WTC11 (cell line): ENCODE results near the gene LRRC4B. TPM values are rescaled to one million over a fixed set of nuclear protein-coding genes. Genes with fewer than 3 reads are reported as not detected.

ENCODE experiments used
- ATAC-seq: fragments of 200-7000 bp; cut with Tn5 transposase; 2 replicates; pipeline ENCODE4 v1.10.0; 2021; ENCODE audit warnings: mild to moderate bottlenecking, moderate library complexity
- CTCF ChIA-PET: fragments of 300-600 bp; sonication (Branson Sonifier 250); formaldehyde crosslinking; loops from one replicate; lab custom pipeline; 2021; ENCODE audit warnings: antibody characterized with exemption; lab: Charles Lee
- POLR2A ChIA-PET: fragments of 350-600 bp; sonication (Branson Sonifier 250); formaldehyde crosslinking; loops from one replicate; lab custom pipeline; 2021; ENCODE audit warnings: antibody characterized with exemption; lab: Charles Lee
- DNase-seq: peaks from one replicate; pipeline ENCODE4 v3.0.0; 2021; ENCODE audit warnings: low spot score
- H3K27ac Mint-ChIP-seq: 2 replicates; pipeline ENCODE4 v1.8.0; 2021; ENCODE audit warnings: mixed read lengths
- H3K27me3 Mint-ChIP-seq: 2 replicates; pipeline ENCODE4 v1.8.0; 2021; ENCODE audit warnings: low read depth, mild to moderate bottlenecking, moderate library complexity, mixed read lengths
- H3K36me3 Mint-ChIP-seq: 2 replicates; pipeline ENCODE4 v1.8.0; 2021; ENCODE audit warnings: mixed read lengths
- H3K4me1 Mint-ChIP-seq: 2 replicates; pipeline ENCODE4 v1.8.0; 2022; ENCODE audit warnings: mixed read lengths
- H3K4me3 Mint-ChIP-seq: 2 replicates; pipeline ENCODE4 v1.8.0; 2021; ENCODE audit warnings: mild to moderate bottlenecking, moderate library complexity, mixed read lengths
- H3K9me3 Mint-ChIP-seq: 2 replicates; pipeline ENCODE4 v1.8.0; 2021; ENCODE audit warnings: mixed read lengths
- AFF4 ChIP-seq: sonication (generic); formaldehyde crosslinking; IDR thresholded peaks from 2 replicates; pipeline ENCODE4 v1.8.1; 2023; ENCODE audit warnings: mild to moderate bottlenecking, missing genetic modification reagents, borderline replicate concordance
- MXD4 ChIP-seq: fragments of 250-450 bp; sonication (Bioruptor Pico); IDR thresholded peaks from 2 replicates; pipeline ENCODE4 v1.8.0; 2021; ENCODE audit warnings: mild to moderate bottlenecking, moderate library complexity, borderline replicate concordance
- NFATC4 ChIP-seq: fragments of 250-450 bp; sonication (Bioruptor Pico); IDR thresholded peaks from 2 replicates; pipeline ENCODE4 v1.9.0; 2021; ENCODE audit warnings: mild to moderate bottlenecking
- NFE2L1 ChIP-seq: sonication (generic); formaldehyde crosslinking; IDR thresholded peaks from 2 replicates; pipeline ENCODE4 v1.8.1; 2023; ENCODE audit warnings: missing genetic modification reagents
- NR2C2 ChIP-seq: sonication (generic); formaldehyde crosslinking; IDR thresholded peaks from 2 replicates; pipeline ENCODE4 v1.8.0; 2022; ENCODE audit warnings: mild to moderate bottlenecking, missing genetic modification reagents
- SP1 ChIP-seq: sonication (generic); formaldehyde crosslinking; conservative IDR thresholded peaks from 2 replicates; pipeline ENCODE4 v1.8.1; 2022; ENCODE audit warnings: missing genetic modification reagents
- STAT6 ChIP-seq: sonication (generic); formaldehyde crosslinking; conservative IDR thresholded peaks from 2 replicates; pipeline ENCODE4 v1.8.1; 2023; ENCODE audit warnings: mild to moderate bottlenecking, low read depth, missing genetic modification reagents, moderate library complexity
- ZNF219 ChIP-seq: sonication (generic); formaldehyde crosslinking; IDR thresholded peaks from 2 replicates; pipeline ENCODE4 v1.8.0; 2023; ENCODE audit warnings: missing genetic modification reagents, mild to moderate bottlenecking, borderline replicate concordance
- ZNF416 ChIP-seq: fragments of 250-450 bp; sonication (Bioruptor Pico); IDR thresholded peaks from 2 replicates; pipeline ENCODE4 v1.9.0; 2021; ENCODE audit warnings: mild to moderate bottlenecking, inconsistent platforms
- ZNF425 ChIP-seq: fragments of 250-450 bp; sonication (Bioruptor Pico); conservative IDR thresholded peaks from 2 replicates; pipeline ENCODE4 v1.9.0; 2021; ENCODE audit warnings: mild to moderate bottlenecking
- ZNF512 ChIP-seq: sonication (generic); formaldehyde crosslinking; IDR thresholded peaks from 2 replicates; pipeline ENCODE4 v1.8.1; 2022; ENCODE audit warnings: missing genetic modification reagents, borderline replicate concordance
- ZSCAN18 ChIP-seq: fragments of 250-450 bp; sonication (Bioruptor Pico); IDR thresholded peaks from 2 replicates; pipeline ENCODE4 v2.1.2; 2022; ENCODE audit warnings: mild to moderate bottlenecking, moderate library complexity
- total RNA-seq: library from RNA; stranded (reverse); gene quantifications from 3 replicates; pipeline ENCODE4 v1.2.3, GENCODE V29; 2021
- TF ChIP-seq, protein P1 (sequence below): sonication (generic); formaldehyde crosslinking; IDR thresholded peaks from 2 replicates; pipeline ENCODE4 v1.8.0; 2022; ENCODE audit warnings: mild to moderate bottlenecking, missing genetic modification reagents
- TF ChIP-seq, protein P2 (sequence below): sonication (generic); formaldehyde crosslinking; IDR thresholded peaks from 2 replicates; pipeline ENCODE4 v1.8.1; 2022; ENCODE audit warnings: mild to moderate bottlenecking, missing genetic modification reagents, moderate library complexity, borderline replicate concordance
- TF ChIP-seq, protein P3 (sequence below): fragments of 250-450 bp; sonication (Bioruptor Pico); IDR thresholded peaks from 2 replicates; pipeline ENCODE4 v1.9.0; 2021; ENCODE audit warnings: mild to moderate bottlenecking, borderline replicate concordance

LRRC4B gene
- total RNA-seq, 1 experiment from 2014 or later: 10.0 TPM

DNA sequence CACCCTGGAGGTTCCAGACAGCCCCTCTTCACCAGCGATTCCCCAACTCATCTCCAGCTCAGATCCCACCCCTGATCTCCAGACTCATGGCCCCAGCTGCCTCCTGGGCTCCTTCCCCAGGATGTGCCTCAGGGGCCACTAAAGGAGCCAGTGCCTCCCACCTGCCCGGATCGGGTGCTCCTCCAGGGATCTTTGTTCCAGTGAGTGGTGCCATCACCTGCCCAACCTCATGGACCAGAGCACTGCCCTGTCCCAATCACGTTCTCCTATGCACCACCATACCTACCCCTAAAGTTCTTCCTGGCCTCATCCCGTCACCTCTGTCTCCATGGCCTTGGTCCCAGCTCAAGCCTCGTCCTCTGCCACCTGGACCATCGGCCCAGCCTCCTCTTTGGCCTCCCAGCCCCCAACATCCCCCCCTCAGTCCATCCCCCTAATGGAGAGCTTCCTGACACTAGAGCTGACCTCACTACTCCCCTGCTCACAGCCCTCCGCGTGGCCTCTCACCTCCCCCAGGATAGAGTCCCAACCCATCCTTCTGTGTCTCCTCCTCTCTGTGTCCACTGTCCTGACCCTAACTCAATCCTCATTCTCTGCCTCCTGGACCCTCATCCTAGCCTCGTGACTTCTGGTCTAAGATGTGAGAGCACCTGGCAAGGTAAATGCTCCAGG is 82.8 kb downstream of the LRRC4B start (continued):
- TF ChIP-seq, protein P1, sequence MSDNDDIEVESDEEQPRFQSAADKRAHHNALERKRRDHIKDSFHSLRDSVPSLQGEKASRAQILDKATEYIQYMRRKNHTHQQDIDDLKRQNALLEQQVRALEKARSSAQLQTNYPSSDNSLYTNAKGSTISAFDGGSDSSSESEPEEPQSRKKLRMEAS (CRISPR knock-in tag): no peak
- no peak for TF ChIP-seq NR2C2 (CRISPR knock-in tag)
- TF ChIP-seq MXD4: no peak
- TF ChIP-seq, all 79 proteins: peak for 0

DNA sequence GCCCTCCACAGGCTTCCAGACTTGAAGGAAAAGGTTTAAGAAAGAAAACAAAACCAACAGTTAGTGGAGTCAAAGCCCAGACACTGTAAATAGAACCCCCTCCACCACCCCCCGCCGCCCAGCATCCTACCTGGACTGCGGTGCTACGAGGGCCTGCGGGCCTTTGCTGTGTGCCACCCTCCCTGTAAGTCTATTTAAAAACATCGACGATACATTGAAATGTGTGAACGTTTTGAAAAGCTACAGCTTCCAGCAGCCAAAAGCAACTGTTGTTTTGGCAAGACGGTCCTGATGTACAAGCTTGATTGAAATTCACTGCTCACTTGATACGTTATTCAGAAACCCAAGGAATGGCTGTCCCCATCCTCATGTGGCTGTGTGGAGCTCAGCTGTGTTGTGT is 85.3 kb downstream of the LRRC4B start:
- Mint-ChIP-seq H3K9me3 (peaks cover 23% of the 10 kb centered on the region), H3K27ac (no peak overlapping the region), H3K27me3 (peaks cover 31% of the 10 kb centered on the region), H3K4me3 (no peak overlapping the region), H3K36me3 (peaks cover 48% of the 10 kb centered on the region), H3K4me1 (peaks cover 7% of the 10 kb centered on the region)
- ATAC-seq: no peak
- ChIA-PET POLR2A (no interaction called here), CTCF (interaction anchor here (0.9 kb wide), 1 partner anchor 55 kb away, joined by 4 read pairs; no protein-coding TSS in a partner anchor)
- no peak for DNase-seq
- TF ChIP-seq SP1 (CRISPR knock-in tag) (no peak), ZSCAN18 (CRISPR knock-in tag) (no peak), STAT6 (no peak), AFF4 (CRISPR knock-in tag) (no peak), NFE2L1 (no peak), ZNF512 (no peak), ZNF425 (CRISPR knock-in tag) (no peak), ZNF416 (no peak), ZNF219 (CRISPR knock-in tag) (no peak), NFATC4 (CRISPR knock-in tag) (no peak)
- TF ChIP-seq, protein P2, sequence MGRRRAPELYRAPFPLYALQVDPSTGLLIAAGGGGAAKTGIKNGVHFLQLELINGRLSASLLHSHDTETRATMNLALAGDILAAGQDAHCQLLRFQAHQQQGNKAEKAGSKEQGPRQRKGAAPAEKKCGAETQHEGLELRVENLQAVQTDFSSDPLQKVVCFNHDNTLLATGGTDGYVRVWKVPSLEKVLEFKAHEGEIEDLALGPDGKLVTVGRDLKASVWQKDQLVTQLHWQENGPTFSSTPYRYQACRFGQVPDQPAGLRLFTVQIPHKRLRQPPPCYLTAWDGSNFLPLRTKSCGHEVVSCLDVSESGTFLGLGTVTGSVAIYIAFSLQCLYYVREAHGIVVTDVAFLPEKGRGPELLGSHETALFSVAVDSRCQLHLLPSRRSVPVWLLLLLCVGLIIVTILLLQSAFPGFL (CRISPR knock-in tag): no peak
- TF ChIP-seq, protein P3, sequence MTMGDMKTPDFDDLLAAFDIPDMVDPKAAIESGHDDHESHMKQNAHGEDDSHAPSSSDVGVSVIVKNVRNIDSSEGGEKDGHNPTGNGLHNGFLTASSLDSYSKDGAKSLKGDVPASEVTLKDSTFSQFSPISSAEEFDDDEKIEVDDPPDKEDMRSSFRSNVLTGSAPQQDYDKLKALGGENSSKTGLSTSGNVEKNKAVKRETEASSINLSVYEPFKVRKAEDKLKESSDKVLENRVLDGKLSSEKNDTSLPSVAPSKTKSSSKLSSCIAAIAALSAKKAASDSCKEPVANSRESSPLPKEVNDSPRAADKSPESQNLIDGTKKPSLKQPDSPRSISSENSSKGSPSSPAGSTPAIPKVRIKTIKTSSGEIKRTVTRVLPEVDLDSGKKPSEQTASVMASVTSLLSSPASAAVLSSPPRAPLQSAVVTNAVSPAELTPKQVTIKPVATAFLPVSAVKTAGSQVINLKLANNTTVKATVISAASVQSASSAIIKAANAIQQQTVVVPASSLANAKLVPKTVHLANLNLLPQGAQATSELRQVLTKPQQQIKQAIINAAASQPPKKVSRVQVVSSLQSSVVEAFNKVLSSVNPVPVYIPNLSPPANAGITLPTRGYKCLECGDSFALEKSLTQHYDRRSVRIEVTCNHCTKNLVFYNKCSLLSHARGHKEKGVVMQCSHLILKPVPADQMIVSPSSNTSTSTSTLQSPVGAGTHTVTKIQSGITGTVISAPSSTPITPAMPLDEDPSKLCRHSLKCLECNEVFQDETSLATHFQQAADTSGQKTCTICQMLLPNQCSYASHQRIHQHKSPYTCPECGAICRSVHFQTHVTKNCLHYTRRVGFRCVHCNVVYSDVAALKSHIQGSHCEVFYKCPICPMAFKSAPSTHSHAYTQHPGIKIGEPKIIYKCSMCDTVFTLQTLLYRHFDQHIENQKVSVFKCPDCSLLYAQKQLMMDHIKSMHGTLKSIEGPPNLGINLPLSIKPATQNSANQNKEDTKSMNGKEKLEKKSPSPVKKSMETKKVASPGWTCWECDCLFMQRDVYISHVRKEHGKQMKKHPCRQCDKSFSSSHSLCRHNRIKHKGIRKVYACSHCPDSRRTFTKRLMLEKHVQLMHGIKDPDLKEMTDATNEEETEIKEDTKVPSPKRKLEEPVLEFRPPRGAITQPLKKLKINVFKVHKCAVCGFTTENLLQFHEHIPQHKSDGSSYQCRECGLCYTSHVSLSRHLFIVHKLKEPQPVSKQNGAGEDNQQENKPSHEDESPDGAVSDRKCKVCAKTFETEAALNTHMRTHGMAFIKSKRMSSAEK (CRISPR knock-in tag): no peak
